NCI-H1417 (cell line): Measurements from ENCODE around the gene MAL.

ENCODE experiments used
- DNase-seq, 3 experiments: peaks; one replicate each; lab custom pipeline; 2025; lab: John Stamatoyannopoulos, UW

The MAL gene

DNA sequence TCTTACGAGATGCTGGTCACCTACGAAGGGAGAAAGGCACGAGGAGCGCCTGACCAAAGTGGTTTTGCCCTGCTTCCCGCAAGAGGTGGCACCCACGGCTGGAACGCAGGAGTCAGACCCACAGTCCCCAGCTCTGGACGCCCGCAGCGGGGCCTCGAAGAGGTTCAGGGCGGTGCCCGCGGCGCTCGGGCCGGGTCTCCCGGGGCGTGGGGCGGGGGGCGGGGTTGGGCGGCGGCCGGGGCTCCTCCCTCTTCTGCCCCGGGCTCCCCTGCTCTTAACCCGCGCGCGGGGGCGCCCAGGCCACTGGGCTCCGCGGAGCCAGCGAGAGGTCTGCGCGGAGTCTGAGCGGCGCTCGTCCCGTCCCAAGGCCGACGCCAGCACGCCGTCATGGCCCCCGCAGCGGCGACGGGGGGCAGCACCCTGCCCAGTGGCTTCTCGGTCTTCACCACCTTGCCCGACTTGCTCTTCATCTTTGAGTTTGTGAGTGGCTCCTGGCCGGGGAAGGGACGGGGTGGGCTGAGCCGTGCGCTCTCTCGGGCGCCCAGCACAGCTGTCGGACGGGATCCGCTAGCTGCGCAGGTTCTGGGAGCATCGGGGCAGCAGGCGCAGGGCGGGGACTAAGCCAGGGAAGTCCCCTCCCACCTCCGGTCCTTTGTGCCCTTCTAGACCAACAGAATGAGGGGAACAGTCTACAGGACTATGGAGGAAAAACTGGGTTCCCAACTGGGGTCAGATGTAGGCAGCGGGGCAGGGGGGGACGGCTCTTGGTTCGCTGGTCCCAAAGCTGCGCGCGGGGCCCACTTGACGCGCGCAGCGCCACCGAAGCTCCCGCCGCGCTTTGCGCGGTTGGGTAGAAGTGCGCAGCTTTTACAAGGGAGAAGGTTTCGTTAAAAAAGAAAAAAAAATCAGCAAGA is at the start of gene MAL:
Gene MAL, plus strand, starts transcription at position 303 of the 914 bp plus-strand sequence. Its CDS starts 85 bp downstream, at position 388.
- DNase-seq, result peak; percentile 25 to 65 (median 59)

DNA sequence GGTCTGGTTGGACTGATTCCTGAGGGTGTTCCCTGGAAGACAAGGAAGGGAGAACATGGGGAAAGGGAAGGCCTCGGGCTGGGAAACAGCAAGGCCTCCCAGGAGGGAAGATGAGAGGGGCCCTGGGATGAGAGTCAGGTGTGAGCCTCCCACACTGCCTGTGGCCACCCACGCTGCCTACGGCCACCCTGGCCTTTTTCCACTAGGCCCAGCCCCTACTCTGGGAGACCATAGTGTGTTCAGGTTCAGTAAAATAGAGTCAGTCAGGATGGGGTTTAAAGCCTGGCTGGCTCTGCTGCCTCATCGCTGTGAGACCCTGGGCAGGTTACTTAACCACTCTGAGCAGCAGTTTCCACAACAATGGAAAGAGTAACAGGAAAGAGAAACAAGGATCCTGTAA is 47.7 kb upstream of the MAL start:
- no peak for DNase-seq

DNA sequence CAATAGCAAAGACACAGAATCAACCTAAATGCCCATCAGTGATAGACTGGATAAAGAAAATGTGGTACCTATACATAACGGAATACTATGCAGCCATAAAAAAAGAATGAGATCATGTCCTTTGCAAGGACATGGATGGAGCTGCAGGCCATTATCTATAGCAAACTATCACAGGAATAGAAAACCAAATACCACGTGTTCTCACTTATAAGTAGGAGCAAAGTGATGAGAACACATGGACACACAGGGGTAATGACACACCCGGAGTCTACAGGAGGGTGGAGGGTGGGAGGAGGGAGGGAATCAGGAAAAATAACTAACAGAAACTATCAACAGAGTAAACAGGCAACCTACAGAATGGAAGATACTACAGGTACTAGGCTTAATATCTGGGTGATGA is 46.6 kb upstream of the MAL start:
- DNase-seq, result no peak

DNA sequence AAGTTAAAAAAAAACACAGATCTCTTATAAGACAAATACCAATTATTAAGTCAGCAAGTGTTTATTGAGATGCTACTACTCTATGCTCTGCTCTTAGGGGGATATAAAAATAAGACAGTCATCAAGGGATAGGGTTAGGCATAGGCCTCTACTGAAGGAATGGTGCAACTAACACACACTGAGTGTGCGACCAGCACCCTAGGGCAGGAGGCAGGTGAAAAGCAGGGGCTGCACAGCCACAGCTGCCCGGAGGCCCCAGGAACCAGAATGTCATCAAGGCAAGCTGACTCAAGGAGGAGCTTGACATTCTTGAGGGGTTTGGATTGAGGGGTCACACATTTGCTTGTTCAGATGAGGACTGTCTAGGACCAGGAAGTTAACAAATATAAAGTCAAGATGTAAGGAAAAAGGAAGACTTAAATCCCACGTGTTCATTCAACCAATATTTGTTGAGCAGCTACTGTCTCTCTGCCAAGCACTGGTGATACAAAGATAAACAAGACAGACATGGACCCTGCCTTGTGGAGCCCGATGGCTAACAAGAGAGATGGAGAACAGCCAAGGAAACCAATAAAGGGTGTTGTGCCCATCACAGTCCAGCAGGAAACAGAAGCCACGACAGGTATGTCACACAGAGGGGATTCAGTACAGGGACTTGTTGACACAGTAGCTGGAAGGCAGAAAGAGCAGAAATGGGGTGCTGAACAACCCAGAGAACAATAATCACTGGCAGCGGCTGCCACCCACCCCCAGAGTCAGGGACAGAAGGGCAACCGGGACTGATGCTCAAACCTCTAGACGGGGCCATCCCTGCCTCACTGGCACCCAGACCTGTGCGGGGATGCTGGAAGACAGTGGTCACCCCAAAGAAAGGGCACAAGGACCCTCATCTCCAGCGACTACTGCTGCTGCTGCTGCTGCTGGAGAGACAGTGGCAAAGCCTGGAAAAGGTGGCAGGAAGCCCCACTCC is 45.8 kb upstream of the MAL start:
- no peak for DNase-seq

DNA sequence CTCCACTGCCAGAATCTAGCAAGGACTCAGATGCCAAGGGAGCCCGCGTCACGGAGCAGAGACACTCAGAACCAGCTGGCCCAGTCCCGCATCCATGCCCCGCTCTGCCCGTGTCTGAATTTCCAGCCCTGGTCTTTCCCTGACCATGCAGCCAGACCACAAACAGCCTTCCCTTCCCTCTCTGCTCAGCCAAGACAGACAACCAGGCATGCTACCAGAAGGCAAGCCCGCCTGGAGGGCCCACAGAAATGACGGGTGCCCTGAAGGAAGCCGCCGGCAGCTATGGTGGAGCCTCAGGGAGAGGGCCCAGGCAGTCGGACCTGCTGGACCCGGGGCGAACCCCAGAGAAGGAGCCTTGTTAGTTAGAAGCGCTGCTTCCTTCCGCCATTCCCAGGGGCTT is 45.1 kb upstream of the MAL start:
- DNase-seq, result no peak

DNA sequence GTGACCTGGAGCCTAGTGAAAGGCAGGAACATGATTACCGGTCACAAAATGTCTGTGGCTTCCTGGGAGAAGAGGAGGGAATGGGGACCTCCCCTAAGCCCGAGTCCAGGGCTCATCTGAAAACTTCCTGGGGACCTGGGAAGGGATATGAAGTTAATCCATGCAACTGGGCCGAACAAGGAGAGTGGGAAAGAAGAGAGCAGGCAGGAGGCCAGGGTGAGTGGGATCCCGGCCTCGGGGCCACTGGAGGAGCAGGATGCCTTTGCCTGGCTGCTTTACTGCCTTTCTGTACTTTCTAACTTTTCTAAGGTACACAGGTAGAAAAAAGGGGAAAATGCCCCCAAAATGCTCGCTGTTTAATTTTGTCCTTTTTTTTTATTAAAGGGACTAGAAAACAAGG is 43.4 kb upstream of the MAL start:
- DNase-seq, result no peak

DNA sequence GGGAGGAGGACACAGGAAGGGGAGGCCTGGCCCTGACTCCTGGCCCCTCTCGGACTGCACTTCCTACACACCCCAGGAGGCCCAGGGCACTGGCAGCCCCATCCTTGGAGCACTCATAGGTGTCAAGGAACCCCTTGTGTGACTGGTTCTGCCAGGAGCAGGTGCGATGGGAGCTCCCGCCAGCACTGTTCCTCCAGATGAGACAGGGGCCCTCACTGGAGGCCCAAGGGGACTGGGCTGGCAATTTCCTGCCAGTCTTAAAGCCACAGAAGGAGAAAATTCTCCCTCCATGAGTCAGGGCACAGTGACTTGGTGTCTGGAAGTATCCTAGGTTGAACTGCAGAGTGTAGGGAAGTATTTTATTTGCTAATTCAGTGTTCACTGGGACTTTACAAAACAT is 42.8 kb upstream of the MAL start:
- peak in 1 of 3 experiments; percentile 3 for DNase-seq

DNA sequence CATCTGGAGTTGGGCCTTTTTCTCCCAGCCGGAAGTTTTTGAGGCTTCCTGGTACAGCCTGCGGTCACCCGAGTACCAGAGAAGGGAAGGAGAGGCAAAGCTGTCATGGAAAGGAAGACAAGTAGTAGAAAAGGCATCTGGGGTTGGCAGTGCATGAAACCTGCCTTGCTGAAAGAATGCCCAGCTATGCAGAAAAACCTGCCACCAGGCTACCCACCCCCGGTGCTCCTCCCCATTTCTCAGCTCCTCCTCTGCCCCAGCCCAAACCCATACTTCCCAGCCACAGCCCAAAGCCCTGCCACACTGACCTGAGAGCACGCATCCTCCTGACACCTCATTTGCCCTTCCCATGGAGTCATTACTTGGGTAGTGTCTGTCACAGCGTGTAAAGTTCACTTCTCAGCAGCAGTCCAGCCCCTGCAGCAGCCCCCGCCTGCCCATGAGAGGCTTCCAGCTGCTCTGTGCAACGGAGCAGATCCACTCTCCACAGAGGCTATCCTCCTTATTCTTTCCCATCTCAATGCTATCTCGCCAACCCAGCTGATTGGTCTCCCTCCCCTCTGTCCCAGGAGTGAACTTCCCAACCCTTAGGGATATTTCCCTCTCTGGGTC is 40.4 kb upstream of the MAL start:
- no peak for DNase-seq

DNA sequence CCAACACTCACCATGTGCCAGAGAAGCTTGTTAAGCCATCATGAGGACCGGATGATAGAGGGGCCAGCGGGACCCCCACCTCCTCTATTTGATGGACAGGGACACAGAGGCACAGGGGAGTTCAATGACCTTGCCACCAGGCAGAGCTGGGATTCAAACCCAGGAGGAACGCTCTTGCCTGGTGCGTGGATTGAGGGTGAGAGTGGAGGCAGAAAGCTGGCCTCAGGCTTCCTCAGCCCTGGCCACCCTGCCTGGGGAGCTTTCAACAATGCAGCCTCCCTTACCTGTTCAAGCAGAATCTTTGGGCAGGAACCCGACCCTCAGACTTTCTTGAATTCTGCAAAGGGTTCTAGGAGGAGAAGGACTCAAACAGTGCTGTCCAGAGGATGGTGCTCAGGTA is 39.9 kb upstream of the MAL start:
- DNase-seq, result no peak

DNA sequence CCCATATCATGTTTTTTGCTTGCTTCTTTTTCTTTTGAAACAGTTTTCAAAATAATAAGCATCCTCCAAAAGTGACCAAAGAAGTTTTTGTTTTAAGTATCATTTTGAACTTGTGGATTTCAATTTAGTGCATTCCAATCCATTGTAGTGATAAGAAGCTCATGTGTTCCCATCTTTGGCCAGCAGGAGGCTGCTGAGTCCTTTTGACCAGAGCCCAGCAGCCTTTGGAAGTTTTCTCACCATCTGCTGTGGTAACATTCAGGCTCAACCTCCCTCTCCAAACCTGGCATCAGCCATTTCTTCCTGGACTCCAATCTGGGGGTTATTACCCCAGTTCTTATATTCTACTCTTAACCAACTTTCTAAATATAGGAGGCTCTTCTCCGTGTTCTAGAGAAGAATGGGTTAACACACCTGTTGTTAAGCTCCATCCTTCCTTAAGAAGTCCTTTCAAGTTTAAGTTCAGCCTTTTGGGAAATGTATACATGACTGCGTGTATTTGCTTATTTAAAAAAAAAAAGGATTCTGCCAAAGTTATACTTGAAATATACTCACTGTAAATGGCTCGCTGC is 39.0 kb upstream of the MAL start:
- DNase-seq, result peak; percentile 34 to 73 (median 51)

DNA sequence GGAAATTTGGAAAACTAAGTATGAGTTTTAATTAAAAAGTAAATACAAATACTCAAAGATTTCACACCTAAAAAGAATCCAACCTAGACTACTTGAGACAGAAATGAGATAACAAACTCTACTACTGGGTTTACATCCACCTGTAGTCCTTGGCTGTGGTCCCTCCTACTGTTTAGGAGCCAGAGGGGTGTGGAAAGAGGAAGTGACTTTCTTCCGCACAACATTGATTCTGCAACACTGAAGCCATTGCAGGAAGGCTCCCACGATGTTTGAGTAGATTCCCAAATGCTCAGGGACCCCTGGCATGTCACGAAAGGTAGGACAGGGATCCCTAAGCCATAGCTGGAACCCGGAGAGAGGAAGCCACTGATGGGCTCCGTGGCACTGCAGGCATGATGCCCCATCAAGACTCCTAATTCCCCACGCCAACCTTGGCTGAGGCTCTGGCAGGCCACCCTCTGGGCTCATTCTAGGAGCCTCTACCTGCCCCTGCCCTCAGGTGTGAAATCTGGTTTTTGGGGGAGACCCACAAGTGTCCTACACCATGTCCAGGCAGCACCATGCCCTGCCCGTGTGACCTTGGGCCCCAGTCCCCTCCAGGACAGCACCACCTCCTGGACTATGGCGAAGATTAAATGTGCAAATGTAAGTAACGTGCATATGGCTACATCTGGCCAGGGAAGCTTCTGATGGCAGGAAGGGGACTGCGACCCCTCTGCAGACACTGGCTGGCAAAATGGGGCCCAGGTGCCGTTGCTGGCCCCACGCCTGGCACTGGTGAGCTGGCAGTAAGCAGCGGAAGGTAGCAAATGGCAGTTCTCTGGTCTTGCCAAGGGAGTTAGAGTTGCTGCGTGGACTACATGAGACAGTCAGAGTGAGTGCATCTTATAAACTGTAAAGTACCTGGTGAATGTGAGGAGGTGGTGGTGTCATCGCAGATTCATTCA is 38.2 kb upstream of the MAL start:
- no peak for DNase-seq

DNA sequence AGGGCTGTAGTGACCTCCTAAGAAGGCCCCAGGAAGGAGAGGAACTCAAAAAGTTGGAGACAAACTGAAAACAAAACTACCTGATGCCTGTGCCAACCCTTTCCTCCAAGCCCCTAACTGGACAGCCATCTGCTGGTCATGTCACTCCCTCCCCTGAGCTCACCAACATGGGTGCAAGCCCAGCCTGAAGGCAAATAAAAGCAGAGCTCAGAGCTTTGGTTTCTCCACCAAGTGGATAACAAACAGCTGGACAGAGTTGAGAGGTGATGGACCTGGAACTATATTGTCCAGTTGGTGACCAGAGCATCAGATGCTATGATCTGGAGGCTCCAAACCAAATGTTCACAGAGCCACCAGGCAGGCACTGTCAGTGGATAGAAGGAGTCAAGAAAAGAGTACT is 34.6 kb upstream of the MAL start:
- DNase-seq, result no peak

DNA sequence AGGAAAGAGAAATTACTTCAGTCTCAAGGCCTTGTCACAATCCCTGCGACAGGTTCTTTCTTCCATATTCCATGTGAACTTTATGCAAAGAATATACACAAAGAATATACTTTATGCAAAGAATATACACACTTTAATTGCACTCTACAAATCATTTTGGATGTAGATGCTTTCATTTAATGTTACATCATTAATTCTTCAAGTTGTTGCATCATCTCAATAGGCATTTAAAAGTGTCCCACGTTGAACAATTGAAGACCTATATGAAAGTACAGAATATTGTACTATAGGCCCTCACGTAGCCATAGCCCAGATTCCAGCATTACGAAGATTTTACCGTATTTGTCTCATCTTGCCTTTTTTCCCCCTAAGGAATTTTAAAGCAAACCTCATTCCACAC is 33.1 kb upstream of the MAL start:
- no peak for DNase-seq

DNA sequence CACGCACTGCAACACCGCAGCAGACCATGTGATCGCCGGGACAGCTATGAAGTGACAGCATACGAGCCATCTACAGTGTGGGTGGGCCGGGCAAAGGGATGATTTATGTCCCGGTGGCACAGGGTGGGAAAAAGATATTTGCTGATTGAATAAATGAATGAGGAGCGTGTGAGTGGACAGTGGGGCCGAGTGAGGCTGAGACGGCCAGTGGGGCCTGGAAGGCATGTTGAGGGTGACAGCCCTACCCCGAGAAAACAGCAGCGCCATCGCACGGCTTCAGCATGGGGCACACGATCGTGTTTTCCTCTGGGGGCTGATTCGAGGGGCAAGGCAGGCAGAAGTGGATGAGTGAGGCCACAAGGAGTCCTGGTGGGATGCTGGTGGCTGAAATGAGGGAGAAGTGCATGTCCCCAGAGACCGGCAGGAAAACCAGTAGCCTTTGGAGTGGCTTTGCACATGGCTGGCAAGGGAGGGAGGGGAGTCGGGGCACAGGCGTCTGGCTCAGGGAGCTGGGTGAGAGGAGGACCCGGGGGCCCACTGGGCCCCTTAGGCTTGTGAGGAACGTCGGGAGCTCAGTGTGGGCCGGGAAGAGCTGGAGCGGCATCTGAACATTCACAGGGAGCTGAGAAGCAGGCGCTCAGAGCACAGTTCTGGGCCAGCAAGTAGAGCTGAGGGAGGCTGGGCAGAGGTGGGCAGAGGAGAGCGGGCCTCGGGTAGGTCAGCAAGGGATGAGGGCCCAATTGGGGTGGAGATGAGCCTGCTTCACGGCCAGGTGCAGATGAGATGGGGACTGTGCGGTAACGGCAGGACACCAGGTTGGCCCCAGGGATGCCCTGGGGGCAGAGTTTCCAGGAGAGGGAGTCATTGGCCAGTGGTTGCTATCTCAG is 32.1 kb upstream of the MAL start:
- DNase-seq, result peak in 1 of 3 experiments; percentile 25

DNA sequence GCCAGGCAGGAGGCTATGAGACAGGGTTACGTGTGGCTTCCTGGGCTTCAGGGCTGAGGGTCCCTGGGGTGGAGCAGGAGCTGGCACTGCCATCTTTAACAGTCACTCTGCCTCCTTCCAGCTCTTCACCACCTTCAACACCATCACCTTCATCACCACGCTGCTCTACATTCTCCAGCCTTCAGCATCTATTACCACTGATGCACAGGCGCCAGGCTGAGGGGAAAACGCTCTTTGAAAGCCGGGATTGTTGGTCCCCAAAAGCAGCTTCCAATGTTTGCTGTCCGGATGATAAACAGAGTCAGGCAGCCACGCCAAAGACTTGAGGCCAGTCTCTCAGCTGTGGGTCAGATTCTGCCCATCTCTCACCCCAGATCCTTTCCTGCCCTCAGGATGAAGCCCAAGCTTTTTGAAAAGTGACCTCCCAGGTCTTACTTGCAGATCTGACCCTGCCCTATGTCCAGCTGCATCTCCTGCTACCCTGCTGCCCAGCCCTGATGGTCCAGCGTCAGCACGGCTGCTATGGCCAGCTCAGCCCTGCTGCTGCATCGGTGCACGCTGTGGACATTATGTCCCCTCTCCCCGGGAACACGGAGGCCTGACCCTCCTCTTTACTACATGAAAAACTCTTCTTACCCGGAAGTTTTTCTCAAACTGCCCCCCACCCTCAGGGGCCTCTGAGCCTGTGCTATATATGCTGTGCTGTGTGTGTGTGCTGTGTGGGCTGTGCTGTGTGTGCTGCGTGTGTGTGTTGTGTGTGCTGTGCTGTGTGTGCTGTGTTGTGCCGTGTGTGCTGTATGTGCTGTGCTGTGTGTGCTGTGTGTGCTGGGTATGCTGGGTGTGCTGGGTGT is 31.2 kb upstream of the MAL start:
- DNase-seq, result no peak

DNA sequence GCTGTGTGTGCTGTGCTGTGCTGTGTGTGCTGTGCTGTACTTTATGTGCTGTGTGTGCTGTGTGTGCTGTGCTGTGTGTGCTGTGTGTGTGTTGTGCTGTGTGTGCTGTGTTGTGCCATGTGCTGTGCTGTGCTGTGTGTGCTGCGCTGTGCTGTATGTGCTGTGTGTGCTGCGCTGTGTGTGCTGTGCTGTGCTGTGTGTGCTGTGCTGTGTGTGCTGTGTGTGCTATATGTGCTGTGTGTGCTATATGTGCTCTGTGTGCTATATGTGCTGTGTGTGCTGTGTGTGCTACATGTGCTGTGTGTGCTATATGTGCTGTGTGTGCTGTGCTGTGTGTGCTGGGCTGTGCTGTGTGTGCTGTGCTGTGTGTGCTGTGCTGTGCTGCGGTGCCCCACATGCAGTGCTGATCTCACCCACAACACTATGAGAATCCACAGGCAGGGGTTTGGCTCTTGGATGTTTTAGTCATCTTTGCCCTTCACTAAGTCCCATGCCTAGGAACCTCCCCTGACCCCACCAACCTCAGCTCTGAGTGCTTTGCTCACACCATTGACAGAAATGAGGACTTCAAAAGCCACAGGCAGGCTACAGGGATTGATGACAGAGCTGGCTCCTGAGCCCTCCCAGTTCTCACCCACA is 30.5 kb upstream of the MAL start:
- no peak for DNase-seq

DNA sequence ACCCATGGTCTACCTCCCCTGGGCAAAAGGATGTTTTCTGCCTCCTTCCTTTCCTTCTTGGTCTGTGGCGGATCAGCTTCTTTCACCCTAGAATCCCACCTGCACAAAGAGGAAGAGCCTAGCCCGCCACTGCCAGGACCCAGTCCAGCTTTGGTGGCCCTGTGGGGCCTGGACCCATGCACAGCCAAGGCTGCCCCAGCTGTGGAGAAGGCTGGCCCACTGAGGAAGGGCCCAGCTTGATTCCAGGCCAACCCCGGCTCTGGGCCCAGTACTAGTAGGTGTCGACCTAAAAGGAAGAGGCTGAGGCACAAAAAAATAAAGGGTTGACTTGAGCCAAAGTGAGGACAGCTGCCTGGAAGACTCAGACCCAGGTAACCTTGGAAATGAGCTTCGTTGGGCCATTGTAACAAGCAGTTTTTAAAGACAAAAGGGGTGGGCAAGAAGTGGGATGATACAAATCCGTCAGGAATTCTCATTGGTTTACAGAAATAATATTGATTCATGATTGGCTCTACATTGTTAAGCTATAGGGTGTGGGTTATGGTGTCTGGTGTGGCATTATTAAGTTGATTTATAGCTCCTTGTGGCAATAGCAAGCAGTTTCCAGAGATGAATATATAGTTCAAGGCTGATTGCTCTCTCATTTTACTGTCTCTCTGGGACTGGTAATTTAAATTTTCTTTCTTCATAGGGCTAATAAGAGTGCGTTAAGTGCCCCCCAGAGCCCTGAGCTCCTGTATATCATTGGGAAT is 29.8 kb upstream of the MAL start:
- peak in 1 of 3 experiments; percentile 5 for DNase-seq
